HG03108 (cell line): Measurements from ENCODE around the gene ZNF385D.

ENCODE experiments used
- ATAC-seq: cut with Tn5 transposase; IDR thresholded peaks from one replicate; pipeline ENCODE4 v1.9.1; 2021; ENCODE audit warnings: moderate library complexity; ENCODE audit not compliant: unreplicated experiment

The ZNF385D gene, protein sequence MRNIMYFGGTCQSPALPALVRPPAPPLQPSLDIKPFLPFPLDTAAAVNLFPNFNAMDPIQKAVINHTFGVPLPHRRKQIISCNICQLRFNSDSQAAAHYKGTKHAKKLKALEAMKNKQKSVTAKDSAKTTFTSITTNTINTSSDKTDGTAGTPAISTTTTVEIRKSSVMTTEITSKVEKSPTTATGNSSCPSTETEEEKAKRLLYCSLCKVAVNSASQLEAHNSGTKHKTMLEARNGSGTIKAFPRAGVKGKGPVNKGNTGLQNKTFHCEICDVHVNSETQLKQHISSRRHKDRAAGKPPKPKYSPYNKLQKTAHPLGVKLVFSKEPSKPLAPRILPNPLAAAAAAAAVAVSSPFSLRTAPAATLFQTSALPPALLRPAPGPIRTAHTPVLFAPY

DNA sequence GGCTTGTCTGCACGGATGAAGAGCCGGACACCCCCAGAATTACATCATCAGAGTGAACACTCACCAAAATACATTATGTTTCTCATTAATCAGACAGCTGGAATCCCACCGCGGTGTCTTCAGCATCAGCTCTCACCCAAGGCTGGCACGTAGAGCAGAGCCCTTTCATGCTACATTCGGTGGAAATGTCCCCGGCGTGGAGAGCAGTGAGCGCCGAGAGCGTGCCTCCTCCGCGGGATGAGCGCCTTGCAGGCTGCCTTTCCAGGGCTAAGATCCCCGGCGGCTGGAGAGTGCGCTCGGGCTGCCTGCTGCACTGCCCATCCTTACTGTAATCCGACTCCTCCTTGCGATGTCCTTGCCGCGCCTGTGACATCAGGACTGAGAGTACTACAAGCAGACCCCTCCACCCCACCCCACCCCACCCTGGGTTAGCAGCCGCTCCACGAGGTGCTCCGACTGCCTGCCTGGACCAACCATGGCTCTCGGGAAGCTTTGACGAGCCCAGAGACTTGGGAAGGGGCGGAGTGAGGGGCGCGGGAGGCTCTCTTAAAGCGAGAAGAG is at the start of gene ZNF385D:
Gene ZNF385D, minus strand, starts transcription at position 380 of the 561 bp plus-strand sequence. Its CDS starts 294 bp downstream, at position 86.
- ATAC-seq: no peak

DNA sequence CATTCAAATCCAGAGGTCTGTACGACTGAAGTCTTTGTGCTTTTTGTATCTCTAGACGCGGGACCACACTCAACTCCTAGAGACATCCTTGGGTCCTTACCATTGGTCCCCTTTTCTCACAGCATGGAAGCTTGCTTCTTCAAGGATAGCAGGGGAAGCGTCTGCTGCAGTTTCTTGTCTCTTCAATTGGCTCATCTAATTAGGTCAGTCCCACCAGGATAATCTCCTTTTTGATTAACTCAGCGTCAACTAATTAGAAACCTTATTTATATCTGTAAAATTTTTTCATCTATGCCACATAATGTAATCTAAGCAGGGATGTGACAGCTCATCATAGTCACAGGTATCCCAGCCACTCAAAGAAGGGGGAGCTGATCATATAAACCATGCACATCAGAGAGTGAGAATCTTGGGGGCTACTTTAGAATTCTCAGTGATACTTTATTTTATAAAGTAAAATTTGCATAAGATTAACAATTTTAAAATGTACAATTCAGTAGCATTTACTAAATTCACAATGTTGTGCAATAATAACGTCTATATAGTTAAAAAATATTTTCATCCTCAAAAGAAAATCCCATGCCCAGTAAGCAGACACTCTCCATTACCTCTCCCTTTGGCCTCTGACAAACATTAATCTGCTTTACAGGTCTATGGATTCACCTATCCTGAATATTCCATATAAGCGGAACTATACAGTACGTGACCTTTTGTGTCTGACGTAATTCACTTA is 47.5 kb upstream of the ZNF385D start:
- ATAC-seq: no peak

DNA sequence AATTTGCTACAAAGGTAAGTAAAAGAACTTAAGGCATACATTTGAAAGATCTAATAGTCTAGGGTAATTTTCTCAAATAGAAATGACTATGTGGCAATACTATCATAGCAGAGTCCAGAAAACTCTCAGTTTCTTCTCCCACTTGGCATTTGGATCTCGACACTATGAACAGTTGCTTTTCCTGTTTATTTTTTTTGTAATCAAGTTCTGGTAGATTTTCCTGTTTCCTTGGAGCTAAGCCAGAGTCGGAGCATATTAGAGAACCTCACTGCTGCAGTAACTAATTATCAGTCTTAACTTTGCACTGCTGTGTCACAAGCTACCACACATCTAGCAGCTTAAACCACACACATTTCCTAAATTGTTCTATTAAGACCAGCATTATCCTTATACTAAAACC is 44.9 kb upstream of the ZNF385D start:
- ATAC-seq: no peak

DNA sequence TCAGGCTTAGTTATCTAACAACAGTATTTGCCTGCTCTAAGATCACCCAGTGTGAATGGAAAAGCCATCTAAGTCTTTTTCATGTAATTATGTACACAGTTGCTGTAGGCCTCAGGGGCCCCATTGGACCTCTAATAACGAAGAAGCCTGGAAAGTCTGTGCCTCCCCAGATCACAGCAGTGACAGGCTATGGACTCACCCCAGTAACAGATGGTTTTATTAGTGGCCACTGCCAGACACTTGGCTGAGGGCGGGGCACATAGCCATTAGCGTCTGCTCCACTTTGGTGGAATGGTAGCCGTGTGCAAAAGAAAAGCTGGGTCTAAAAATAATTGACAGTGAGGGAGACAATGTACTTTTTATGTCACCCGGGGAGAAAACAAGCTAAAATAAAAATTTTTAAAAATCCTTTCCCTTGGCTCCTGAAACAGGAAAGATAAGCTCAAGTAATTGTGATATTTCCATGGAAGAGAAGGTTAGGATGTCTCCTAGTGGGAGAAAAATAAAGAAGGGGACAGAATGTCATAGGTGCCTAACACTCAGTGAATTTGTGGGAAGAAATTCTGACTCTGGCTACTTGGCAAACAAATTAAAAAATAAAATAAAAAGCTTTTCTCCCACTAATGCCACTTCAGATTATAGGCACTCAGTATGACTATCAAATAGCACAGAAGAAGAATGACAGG is 44.3 kb upstream of the ZNF385D start:
- no peak for ATAC-seq

DNA sequence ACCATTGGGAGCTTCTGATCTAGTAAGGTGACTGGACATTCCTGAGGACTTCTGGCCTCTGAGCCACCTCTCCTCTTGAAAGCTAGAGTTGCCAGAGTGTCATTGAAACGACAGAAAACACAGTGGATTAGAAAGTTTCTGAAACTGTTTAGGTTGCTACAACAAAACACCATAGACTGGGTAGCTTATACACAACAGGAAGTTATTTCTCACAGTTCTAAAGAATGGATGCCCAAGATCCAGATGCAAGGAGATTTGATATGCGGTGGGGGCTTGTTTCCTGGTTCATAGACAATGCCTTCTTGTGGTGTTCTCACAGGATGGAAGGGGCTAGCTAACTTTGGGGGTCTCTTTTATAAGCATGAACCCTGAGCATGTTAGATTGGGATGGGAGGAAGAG is 43.3 kb upstream of the ZNF385D start:
- ATAC-seq: no peak

DNA sequence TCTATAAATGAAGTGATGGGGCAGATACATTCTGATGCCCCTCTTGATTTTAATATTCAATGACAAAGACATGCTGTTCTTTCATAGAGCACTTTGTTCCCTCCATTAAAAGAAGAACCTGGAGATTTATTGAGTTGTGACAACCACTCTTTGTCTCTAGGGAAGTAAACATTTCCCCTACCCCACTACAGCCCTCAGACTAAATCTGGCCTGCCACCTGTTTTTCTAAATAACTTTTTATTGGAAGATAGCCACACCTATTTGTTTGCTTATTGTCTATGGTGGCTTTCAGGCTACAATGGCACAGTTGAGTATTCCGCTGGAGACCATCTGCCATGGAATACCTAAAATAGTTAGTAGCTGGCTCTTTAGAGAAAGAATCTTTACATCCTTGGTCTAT is 41.2 kb upstream of the ZNF385D start:
- ATAC-seq: no peak

DNA sequence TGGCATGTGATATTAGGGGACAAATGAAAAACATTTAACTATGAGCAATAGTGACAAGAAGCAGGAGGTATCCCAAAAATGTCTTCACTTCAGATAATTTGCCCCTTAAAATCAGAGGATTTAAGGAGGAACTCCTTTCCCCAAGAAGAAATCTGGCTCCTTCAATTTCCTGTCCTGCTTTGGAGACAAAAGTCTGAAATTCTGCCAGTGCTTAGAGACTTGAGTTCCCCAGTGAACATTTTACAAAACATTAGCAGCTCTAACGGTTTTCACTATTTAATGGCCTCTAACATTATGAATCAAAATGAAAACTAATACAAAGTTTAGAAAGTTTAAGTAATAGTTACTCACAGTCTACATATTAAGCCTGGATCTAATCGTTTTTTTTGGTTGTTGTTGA is 40.3 kb upstream of the ZNF385D start:
- ATAC-seq: no peak

DNA sequence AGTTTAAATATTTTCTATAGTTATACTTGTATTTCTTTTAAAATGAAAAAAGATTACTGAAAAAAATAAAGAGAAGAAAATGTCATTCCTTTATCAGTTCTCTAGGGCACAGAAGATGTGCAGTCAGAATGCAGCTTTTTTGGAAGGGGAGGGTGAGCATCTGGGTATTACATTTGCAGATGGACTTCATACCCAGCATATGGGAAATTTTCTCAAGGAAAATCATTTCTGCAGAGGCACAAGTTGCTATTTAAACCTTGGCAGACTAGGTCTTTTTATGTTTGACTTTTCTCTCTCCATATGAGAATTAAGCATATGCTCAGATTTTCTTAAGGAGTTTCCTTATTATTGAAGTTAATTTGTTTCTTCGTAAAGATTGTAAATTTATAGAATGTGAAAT is 39.5 kb upstream of the ZNF385D start:
- ATAC-seq: no peak

DNA sequence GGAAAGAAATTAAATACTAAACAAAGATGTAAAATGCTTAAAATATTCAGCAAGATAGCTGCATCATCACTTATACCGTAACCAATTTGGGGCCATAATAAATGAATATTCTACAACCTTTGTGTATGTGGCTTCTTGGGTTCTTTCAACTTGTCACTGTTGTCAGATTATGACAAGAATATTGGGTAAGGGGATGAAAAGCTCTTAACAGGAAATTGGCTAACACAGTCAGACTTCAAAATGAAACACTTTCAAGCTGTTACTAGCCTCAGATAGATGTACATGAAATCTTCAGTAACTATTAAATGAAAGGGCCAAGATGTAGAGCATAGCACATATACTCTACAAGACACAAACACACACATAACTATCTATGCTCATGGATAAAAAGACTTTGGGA is 38.7 kb upstream of the ZNF385D start:
- ATAC-seq: no peak

DNA sequence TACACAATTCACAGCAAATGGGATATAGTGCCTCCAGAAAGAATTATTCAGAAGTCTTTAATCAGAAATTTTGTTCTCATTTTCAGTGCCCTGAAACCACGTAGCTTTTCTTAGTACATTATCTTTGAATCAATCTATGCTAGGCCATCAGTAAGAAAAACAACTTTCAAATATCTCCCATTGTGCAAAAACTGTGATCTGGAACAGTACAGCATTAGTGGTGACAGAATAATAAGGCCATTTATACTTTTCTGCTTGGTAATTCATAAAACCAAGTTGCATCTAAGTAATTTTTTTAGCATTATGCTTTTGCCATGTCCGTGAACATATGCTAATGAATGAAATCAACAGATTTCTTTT is 35.4 kb upstream of the ZNF385D start:
- ATAC-seq: no peak

DNA sequence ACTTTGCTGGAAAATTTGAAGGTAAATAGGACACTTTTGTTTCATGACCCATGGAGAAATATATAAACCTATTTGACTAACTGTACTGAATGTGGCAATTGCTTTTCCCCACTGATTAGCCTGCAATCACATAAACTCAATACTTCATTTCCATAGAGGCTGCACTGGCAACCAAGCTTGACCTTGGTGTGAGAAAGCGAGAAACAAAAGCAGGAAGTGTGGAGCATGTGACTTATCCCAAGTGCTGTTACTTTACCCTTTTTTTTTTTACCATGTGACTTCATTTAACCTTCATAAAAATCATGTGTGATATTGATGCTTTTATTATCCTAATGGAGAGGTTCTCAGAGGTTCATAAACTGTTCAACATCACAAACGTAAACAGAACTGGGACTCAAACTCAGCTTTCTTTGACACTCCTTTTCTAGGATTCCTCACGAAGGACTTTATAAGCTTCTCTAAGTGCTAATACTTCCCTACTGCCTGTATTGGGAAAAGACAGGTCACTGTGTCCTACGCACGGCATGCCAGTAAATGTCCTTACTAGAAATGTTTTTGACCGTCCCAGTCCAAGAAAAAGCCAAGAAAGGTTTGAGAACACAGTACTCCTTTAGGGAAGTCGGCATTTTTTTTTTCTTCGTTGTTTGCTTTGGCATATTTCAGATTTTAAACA is 34.9 kb upstream of the ZNF385D start:
- ATAC-seq: no peak

DNA sequence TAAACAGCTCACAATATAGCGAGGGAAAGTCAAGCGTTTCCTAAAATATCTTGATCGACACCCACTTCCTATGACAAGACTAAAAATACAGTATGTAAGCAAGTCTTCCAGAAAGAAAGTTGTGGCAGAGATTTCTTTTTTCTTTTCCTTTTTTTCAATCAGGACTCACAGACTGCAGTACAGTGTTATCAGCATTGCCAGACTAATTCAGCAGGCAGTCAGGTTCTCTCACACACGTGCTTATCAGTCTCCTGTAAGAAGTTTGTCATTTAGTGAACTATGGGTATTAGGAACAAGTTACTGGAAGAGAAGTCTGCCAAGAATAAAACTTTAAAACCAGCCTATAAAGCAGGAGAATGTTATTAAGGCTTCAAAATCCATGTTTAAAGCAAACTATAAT is 32.8 kb upstream of the ZNF385D start:
- no peak for ATAC-seq

DNA sequence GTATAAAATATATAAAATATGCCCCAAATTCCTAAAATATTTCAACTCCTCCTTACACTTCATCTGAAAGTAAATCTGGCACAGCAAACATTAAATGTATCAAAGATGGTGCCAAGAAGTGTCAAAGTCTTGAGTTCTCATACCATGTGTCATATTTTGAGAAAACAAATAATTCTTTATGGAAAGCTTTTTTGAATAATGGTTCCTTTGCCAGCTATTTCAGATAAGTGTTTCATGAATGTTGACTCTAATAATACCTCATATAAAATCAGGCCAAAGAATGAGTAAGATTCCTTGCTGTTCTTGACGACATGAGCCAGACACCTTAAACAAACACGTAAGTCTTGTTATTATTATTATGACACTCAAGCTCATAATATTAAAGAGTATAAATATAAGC is 30.3 kb upstream of the ZNF385D start:
- ATAC-seq: no peak

DNA sequence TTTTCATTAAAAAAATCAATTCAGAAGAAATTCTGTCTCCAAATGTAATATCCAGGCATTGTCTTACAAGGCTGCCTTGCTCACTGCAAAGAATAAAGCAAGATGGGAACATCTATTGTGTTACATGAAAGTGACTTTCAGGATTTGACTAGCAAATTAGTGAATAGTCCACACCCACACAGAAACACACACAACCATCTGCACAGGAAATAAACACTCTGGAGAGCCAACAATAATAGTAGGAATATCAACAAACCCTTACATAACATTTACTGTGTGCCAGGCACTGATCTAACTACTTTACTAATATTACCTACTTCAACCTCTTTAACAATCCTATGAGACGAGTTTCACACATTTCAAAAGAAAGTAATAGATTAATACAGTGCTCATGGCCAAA is 28.9 kb upstream of the ZNF385D start:
- no peak for ATAC-seq

DNA sequence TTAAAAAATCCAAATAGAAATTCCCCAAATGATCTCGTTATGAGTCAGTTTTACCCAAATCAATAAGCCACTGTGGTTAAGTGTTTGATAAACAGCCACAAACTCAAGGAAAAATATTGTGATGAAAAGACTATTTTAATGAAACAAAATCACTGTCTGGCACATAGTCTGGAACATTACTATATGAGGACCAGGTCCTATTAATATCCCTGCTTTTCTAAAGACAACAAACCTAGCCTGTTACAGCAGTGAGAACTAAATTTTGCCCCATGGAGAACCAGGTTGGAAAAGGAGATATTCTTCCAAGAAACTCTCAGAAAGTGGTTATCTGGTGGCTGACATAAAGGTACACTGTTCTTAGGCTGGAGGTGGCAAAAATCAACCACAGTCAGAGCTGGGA is 27.7 kb upstream of the ZNF385D start:
- ATAC-seq: no peak

DNA sequence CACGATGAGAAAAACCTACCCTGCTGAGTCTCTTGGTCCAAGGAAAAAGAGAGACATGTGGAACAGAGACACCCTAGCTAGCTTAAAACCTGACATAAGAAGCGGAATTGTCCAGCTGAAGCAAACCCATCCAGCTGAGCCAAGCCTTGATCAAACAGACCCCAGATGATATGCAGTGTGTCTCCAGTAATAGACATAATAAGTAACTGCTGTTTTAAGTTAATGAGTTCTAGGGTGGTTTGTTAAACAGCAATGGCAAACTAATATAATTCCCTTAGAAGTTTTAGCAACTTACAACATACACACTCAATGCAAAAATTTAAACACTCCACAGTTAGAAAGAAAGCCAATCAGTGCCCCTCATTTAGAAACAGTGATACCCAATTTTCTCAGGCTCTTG is 26.8 kb upstream of the ZNF385D start:
- ATAC-seq: no peak

DNA sequence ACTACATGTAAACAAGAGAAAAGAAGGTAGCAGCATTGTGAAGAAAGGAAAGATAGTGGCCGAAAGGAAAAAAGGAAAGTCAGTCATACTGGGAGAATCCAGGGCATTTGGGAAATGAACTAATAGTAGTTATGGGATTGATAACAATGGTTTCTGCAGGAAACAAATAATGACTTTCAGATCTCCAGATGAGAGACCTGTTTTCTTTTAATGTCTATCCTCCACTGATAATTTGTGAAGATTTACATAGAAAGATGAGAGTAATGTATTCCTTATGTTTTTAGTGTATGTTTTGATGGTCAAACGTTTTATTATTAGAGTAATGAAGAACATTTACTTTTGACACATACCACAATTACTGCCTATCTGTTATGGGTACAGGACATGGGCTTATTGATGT is 15.0 kb upstream of the ZNF385D start:
- ATAC-seq: no peak

DNA sequence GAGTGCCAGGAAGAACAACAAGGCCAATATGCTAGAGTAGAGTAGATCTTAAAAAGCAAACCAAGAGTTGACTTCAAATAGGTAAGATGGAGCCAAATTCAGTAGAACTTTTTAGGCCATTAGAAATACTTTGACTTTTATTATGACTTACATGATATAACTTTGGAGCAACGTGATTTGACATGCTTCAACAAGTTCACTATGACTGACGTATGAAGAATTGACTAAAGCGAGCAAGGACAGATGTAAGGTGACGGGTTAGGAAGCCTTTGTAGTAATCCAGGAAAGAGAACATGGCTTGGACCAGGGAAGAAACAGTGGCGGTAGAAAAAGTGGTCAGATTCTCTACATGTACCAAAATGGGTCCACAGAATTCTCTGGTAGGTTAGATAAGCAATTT is 4.9 kb upstream of the ZNF385D start:
- no peak for ATAC-seq

DNA sequence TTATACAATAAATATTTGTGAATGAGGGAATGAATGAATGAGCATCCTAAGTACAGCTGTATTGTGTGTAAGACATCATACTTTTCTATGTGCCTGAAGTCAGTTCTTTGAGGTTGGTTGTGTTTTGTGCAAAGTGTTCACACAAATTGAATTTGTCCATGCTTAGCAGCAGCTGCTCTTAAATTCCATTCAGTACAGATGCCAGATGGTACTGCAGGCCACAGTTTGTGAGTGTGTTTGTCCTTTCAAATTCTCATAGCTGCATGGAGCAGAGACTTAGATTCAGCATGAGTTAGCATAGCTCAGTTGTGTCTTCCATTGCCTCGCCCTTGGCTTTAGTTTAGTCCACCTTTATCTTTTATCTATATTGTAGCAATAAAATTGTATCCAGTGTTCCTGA is 3.8 kb upstream of the ZNF385D start:
- no peak for ATAC-seq

DNA sequence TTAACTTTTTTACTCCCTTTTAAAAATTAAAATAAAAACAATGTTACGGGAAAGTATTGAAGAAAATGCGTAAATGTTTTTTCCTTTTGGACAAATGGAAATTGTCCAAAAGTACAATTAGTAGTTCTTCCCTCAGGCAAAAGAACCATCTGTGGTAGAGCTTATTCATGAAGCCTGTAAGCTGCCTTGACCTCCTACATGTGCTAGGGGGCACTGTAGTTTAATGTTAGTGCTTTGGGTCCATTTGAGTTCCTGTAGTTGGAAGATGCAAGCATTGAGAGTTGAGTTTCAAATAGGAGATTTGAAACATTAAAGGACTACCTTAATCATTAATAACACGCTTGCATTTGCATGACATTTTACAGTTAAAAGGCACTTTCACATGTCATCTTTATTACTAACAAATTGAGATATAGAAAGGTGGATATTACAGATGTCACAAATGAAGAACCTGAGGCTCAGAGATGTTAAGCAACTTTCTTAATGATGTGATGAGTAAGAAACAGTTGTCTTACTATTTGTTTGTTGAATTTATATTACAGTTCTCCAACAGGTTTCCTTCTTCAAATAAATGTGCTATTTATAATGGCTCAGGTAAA is 1.8 kb upstream of the ZNF385D start:
- ATAC-seq: no peak

DNA sequence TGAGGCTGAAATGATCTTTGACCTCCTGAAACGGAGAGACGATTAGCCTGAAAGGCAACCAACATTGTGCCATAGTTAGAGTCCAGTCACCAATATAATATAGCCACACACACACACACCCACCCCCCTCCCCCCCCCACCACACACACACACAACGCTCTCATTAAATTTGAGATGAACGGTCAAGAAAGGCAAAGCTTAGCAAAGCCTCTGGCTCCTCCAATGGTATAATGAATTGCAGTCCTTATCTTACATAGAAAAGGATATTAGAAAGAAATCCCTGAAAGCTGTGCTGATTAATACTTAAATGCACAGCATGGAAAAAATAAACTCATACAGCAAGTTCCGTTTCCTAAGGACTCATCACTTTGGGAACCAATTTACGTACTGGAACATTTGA is 876 bp upstream of the ZNF385D start:
- no peak for ATAC-seq
